GM12891 (cell line): ENCODE measurements around the gene ING1.

ENCODE experiments used
- DNase-seq: peaks from one replicate; pipeline ENCODE4 v3.0.0; 2011; ENCODE audit warnings: low spot score; ENCODE audit not compliant: insufficient read length
- FAIRE-seq: peaks from 2 replicates; lab custom pipeline; 2011; peaks lifted over from hg19 to GRCh38; lab: Jason Lieb, UNC
- PAX5 ChIP-seq: IDR thresholded peaks from 2 replicates; pipeline ENCODE4 v1.6.1; 2011; ENCODE audit warnings: low read length, moderate library complexity, mild to moderate bottlenecking; ENCODE audit not compliant: insufficient read depth, severe bottlenecking
- POLR2A ChIP-seq: IDR thresholded peaks from 2 replicates; pipeline ENCODE4 v1.6.1; 2011; ENCODE audit warnings: low read depth, low read length, control low read depth
- POLR2AphosphoS5 ChIP-seq: IDR thresholded peaks from 2 replicates; pipeline ENCODE4 v1.6.1; 2011; ENCODE audit warnings: low read depth, low read length, control low read depth
- POU2F2 ChIP-seq: IDR thresholded peaks from 2 replicates; pipeline ENCODE4 v1.6.1; 2011; ENCODE audit warnings: low read depth, mild to moderate bottlenecking, control low read depth, low read length, moderate library complexity
- SPI1 ChIP-seq: IDR thresholded peaks from 2 replicates; pipeline ENCODE4 v1.6.1; 2011; ENCODE audit warnings: low read depth, low read length, control low read depth
- TAF1 ChIP-seq: IDR thresholded peaks from 2 replicates; pipeline ENCODE4 v1.6.1; 2011; ENCODE audit warnings: low read depth, low read length, control low read depth

ING1 gene

DNA sequence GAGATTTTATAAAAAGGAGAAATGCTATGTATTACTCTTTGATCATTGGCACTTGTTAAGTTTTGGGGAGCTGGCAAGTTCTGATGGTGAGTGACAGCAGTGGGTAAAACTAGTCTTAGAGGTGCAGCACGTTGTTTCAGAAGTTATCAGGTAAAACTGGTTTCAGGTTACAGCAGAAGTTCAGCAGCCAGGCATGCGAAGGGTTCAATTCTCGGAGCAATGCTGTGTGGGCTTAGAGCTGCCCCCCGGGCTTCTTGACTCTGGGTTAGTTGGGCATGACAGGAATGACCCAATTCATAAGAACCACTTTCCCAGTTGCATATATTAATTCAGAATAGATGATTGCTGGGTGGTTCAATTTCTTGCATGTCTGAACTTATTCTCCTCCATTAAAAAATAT is 34.8 kb downstream of the ING1 start:
- no peak for FAIRE-seq
- TF ChIP-seq TAF1 (no peak), POU2F2 (no peak), SPI1 (no peak), POLR2AphosphoS5 (no peak), PAX5 (no peak), POLR2A (no peak)
- DNase-seq = no peak

GRCh38 chr13:110756219-110756631 is 42.7 kb downstream of the ING1 start:
- no peak for DNase-seq
- TF ChIP-seq SPI1 (no peak), PAX5 (no peak), POLR2AphosphoS5 (no peak), POLR2A (no peak), TAF1 (no peak), POU2F2 (no peak)
- no peak for FAIRE-seq

DNA sequence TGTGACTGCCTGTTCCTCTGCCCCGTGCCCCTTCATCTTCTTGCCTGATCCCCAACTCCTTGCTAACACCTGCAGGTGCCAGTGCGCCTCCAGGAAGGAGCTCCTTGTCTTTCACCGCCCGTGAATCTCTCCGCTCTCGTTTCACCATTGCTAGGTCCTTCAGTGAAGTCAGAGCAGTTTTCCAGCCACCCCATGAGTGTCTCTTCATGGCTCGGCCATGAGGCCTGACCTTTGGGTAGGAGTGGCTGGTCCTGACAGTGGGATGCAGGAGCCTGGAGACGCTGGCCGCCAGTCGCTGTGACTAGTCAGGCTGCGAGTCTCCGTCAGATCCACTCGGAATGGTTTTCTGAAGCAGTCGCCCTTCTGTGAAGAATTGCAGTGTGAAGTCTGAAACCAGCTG is 43.8 kb downstream of the ING1 start:
- FAIRE-seq = no peak

DNA sequence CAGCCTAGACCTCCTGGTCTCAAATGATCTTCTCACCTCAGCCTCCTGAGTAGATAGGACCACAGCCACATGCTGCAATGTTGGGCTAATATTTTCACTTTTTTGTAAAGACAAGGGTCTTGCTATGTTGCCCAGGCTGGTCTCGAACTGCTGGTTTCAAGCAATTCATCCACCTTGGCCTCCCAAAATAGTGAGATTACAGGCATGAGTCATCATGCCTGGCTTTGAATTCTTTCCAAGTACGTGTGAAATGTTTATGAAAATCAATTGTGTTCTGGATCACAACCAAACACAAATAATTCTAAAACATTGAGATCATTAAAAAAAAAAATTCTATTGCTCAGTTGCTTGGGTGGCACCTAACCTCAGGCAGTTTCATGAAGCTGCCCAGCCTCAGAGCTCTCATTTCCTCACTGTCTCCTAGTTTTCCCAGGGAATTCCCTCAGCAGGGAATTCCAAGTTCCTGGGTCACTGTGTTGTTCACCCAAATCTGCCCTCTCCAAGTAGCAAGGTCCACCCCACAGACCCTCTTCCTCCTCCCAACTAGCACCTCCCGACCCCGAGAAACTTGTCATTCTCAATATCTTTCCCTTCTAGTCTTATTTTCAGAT is 44.8 kb downstream of the ING1 start:
- no peak for TF ChIP-seq POLR2AphosphoS5
- no peak for TF ChIP-seq PAX5
- no peak for TF ChIP-seq POLR2A
- no peak for TF ChIP-seq POU2F2
- TF ChIP-seq TAF1 = no peak
- TF ChIP-seq SPI1 = no peak
- DNase-seq (no peak), FAIRE-seq (no peak)

More for the DNA sequence above, 43.8 kb downstream of the ING1 start:
- no peak for DNase-seq
- TF ChIP-seq POU2F2 (no peak), PAX5 (no peak), SPI1 (no peak), POLR2AphosphoS5 (no peak), POLR2A (no peak), TAF1 (no peak)

- FAIRE-seq (no peak), DNase-seq (no peak)
- no peak for TF ChIP-seq PAX5
- TF ChIP-seq TAF1 = no peak
- no peak for TF ChIP-seq POLR2A
- no peak for TF ChIP-seq POU2F2
- no peak for TF ChIP-seq SPI1
- TF ChIP-seq POLR2AphosphoS5 = no peak
Measured at GRCh38 chr13:110759710-110760109, 46.2 kb downstream of the ING1 start.

- DNase-seq = no peak
- no peak for FAIRE-seq
- TF ChIP-seq SPI1 = no peak
- no peak for TF ChIP-seq POLR2A
- TF ChIP-seq POLR2AphosphoS5 = no peak
- TF ChIP-seq POU2F2 = no peak
- no peak for TF ChIP-seq TAF1
- TF ChIP-seq PAX5 = no peak
Measured at GRCh38 chr13:110760611-110761010, 47.1 kb downstream of the ING1 start.

GRCh38 chr13:110766671-110767430 is 53.4 kb downstream of the ING1 start:
- DNase-seq (no peak), FAIRE-seq (no peak)
- TF ChIP-seq POLR2A (no peak), PAX5 (no peak), SPI1 (no peak), TAF1 (no peak), POU2F2 (no peak)

- TF ChIP-seq POLR2AphosphoS5 = no peak
- TF ChIP-seq POU2F2 = no peak
- no peak for TF ChIP-seq TAF1
- no peak for TF ChIP-seq SPI1
- no peak for TF ChIP-seq PAX5
- no peak for TF ChIP-seq POLR2A
- DNase-seq = no peak
- FAIRE-seq = no peak
Measured at GRCh38 chr13:110767476-110767875, 54.0 kb downstream of the ING1 start.

GRCh38 chr13:110769097-110769496 is 55.6 kb downstream of the ING1 start:
- TF ChIP-seq POLR2AphosphoS5 = no peak
- TF ChIP-seq SPI1 = no peak
- no peak for TF ChIP-seq TAF1
- no peak for TF ChIP-seq POLR2A
- no peak for TF ChIP-seq POU2F2
- TF ChIP-seq PAX5 = no peak
- DNase-seq (no peak), FAIRE-seq (no peak)

DNA sequence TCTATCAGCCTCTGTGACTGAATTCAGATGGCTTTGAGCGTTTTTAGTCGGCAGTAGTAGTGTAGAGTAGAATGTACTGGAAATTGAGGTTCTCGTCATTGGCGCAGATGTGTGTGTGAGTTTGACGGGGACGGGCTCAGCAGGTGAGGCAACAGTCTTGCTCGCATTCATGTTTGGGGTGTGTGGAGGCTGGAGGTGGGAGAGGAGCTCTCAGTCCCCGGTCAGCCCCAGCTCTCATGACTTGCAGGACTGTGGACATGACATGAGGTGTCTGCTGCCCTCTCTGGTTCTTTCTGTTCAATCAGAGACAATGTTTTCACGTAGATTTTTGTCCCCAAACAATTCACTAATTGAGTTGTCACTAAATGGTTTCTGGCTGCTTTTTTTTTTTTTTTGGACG is 57.2 kb downstream of the ING1 start:
- FAIRE-seq (no peak), DNase-seq (no peak)
- TF ChIP-seq POLR2AphosphoS5 (no peak), POU2F2 (no peak), POLR2A (no peak), SPI1 (no peak), PAX5 (no peak), TAF1 (no peak)

DNA sequence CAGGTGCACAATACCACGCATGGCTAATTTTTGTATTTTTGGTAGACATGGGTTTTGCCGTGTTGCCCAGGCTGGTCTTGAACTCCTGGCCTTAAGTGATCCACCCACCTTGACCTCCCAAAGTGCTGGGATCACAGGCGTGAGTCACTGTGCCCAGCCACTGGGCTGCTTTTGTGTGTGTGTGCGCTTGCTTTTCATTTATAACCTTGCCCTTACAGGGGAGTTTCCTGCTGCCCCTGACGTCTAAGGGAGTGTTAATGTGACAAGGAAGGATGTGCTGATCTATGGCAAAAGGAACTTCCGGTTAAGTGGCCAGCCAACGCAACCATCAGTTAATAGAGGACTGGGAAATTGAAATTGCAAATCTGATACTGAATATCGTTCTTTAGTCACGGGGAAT is 57.7 kb downstream of the ING1 start:
- no peak for TF ChIP-seq SPI1
- TF ChIP-seq POLR2AphosphoS5 = no peak
- no peak for TF ChIP-seq POLR2A
- TF ChIP-seq TAF1 = no peak
- TF ChIP-seq PAX5 = no peak
- no peak for TF ChIP-seq POU2F2
- DNase-seq = no peak
- FAIRE-seq = no peak
